Mammary epithelial cell (primary cell): Measurements from ENCODE around the gene FBXL3.

Source experiments
- CTCF ChIP-seq, 2 donors: IDR thresholded peaks in 1 of 2; conservative IDR thresholded peaks in 1 of 2; 2 replicates each; pipeline ENCODE4 v1.5.1; 2011 to 2012; ENCODE audit warnings: inconsistent platforms in 2 of 2, low read length in 2 of 2, mild to moderate bottlenecking in 2 of 2, control low read depth in 1 of 2, low read depth in 1 of 2; ENCODE audit not compliant: insufficient read depth in 1 of 2; ENCODE audit errors: extremely low read depth in 1 of 2
- EZH2 ChIP-seq: IDR thresholded peaks from 2 replicates; pipeline ENCODE4 v1.6.1; 2012; ENCODE audit warnings: low read length, inconsistent platforms, borderline replicate concordance

GRCh38 chr13:76973920-76974617 lies 52.9 kb downstream of the FBXL3 start:
- TF ChIP-seq EZH2 (no peak), CTCF (conservative IDR thresholded peaks at IDR 0.05 in 1 of 2, IDR thresholded peaks at IDR 0.05 in 1 of 2; ENCODE audit: extremely low read depth in 1 of 2, insufficient read depth in 1 of 2, low read depth in 1 of 2, low read length in 2 of 2) (no peak)
